Activated T-cell treated with anti-CD3 and anti-CD28 coated beads, Interleukin-2, amount 50 U/mL, for 48 hours (primary cell): Measurements from ENCODE around the gene CAMKK2.
"Not testable (repeated sequence)": the region's sequence is repeated elsewhere in the genome, so short reads cannot be mapped to it uniquely, and the experiment has no call there.

Experiments used
- DNase-seq, 2 experiments: peaks; one replicate each; pipeline ENCODE4 v3.0.0-alpha.2; 2020

Gene CAMKK2

DNA sequence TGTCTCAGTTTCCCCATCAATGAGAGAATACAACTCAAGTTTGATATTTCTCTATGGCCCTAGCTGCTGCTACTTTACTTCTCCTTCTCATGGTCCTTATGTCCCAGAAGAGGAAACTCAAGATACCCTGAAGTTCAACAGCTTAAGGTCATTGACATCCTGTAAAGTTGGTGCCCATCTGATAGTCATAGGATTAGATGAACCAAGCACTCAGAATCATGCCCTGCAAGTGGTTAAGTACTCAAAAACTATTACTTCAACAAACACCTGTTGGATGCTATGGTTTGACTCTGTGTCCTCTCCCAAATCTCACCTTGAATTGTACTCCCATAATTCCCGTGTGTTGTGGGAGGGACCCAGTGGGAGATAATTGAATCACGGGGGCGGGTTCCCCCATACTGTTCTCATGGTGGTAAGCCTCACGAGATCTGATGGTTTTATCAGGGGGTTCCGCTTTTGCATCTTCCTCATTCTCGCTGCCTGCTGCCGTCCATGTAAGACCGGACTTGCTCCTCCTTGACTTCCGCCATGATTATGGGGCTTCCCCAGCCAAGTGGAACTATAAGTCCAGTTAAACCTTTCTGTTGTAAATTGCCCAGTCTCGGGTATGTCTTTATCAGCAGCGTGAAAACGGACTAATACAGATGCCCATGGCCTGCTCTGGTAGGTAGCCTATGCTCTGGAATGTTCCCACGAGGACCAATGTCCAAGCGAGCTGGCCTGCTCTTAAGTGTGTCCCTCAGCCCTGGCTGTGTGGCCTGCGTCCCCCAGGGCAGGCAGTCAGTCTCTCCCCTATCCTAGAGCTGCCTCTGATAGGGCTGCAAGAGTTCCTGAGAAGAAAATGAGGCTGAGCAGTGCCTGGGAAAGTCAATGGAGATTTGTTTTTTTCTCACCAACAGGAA lies 18.1 kb downstream of the CAMKK2 start:
- no peak for DNase-seq

DNA sequence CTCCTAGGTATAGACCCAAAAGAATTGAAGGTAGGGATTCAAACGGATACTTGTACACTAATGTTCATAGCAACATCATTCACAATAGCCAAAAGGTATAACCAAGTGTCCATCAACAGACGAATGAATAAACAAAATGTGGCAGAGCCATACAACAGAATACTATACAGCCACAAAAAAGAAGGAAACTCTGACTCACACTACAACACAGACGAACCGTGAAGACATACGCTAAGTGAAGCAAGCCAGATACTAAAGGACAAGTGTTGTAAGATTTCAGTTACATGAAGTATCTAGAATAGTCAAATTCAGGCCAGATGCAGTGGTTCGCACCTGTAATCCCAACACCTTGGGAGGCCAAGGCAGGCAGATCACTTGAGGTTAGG lies 19.1 kb downstream of the CAMKK2 start:
- no peak for DNase-seq

DNA sequence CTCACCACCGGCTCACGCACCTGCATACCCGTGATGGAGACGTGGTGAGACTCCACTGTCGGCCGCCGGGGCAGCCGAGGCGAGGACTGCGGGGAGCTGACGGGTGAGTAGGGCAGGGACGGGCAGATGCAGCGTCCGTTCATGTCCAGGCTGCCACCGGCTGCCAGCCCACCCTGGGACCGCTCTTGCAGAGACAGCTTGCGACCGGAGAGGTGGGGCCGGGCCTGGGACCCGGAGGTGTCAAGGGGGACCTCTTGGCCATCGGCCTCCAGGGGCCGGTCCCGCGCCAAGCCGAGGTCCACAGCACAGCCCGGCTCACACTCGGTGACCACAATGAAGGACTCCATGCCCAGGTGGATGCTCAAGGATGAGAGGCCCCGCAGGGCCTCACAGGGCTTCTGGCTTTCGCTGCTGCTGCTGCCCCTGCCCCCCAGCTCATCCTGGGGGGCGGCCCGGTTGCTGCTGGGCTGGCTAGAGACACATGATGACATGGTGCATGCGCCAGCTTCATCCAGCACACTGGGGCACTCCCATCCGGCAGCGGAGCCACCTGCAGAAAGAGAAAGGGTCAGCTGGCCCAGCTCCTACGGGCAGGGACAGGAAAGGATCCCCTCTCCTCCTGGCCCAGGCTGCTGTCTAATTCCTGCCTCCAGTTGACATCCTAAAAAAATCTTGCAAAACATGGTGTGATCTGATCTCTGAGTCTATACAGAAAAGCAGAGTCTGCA lies 22.3 kb downstream of the CAMKK2 start:
- no peak for DNase-seq

DNA sequence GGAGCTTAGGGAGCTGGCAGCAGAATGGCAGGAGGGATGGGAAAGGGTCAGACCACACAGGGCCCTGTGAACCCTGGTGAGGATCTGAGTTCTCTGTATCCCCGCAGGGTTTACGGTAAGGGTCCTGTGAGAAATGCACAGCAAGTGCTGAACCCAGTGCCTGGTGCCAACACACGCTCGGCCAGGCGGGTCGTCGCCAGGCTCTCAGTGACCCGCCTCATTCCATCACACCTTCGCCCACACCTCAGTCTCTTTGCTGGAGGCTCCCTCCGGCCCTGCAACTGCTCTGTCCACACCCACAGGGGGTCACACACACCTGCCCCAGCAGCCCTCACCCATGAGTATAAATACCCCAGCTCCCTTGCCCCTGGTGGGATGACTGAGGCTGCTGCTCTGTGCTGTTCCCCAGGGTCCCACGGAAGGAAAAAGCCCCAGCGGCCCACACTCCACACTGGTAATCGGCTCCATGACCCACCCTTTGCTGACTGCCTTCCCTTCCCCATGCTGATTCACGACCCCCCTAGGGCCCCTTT lies 23.1 kb downstream of the CAMKK2 start:
- no peak for DNase-seq

DNA sequence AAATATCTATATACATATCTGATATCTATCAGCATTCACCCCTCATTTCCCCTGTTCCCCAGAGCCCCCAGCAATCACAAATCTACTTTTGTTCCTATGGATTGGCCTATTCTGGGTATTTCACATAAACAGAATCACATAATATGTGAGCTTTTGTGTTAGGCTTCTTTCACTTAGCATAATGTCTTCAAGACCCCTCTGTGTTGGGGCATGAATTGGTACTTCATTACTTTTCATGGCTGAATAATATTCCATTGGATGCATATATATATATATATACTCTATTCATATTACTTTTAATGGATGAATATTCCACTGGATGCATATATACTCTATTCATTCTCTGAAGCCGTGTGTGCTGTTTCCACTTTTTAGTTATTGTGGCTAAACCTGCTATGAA lies 28.7 kb downstream of the CAMKK2 start:
- DNase-seq, result no peak

DNA sequence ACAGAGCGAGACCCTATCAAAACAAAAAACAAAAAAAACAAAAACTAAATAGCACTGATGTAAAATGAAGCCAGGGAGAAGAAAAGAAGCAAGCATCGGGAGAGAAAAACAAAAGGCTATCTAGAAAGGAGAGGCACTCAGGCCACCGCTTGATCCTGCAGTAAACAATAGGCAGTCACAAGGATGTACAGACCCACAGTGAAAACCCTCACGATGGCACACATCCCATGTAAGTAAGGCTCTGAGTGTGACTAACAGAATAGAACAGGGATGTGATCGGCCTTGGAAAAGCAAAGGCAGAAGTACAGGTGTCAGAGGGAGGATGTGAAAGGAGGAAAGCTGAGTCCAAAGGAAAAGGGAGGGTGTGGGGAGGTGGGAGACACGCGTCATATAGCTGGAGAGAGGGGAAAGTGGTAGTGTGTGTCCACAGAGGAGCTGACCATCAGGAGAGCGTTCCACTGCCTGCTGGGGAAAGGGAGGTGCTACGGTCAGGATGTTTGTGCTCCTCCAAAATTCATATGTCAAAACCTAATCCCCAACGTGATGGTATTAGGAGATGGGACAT lies 31.5 kb downstream of the CAMKK2 start:
- no peak for DNase-seq

DNA sequence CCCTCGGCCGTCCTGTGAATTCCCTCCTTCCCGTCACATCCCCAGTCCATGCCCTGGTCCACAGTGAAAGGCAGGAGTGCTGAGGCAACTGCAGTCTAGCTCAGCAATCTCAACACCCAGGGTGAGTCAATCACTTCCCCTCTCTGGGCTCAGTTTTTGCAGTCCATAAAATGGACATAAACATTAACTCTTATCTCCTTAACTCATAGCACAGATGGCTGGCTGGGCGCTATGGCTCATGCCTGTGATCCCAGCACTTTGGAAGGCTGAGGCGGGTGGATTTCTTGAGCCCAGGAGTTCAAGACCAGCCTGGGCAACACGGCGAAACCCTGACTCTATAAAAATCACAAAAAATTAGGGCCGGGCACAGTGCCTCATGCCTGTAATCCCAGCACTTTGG lies 32.4 kb downstream of the CAMKK2 start:
- DNase-seq, result no peak

DNA sequence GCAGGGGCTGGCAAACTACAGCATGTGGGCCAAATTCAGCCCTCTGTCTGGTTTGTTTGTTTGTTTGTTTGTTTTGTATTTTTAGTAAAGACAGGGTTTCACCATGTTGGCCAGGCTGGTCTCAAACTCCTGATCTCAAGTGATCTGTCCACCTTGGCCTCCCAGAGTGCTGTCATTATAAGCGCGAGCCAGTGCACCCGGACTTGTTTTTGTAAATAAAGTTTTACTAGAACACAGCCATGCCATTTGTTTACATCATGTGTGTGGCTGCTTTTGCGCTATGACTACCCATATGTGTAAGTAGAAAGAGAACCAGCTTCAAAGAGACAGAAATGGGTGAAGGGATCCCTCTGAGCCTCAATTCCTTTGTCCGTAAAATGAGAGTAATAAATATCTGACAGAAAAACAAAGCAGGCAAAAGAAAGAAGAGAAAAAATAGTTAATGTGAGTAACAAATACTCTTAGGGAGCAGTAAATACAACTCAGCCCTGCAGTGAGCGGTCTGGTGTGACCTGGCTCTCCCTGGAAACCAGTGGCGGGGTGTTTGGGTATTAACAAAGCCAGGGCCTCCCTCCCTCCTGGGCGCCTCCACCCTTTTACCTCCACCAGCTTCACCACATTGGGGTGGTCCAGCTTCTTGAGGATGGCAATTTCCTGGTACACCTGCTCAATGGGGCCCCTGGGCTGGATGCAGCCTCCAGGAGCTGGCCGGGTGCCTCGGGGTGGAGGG lies 33.1 kb downstream of the CAMKK2 start:
- DNase-seq, result no peak

DNA sequence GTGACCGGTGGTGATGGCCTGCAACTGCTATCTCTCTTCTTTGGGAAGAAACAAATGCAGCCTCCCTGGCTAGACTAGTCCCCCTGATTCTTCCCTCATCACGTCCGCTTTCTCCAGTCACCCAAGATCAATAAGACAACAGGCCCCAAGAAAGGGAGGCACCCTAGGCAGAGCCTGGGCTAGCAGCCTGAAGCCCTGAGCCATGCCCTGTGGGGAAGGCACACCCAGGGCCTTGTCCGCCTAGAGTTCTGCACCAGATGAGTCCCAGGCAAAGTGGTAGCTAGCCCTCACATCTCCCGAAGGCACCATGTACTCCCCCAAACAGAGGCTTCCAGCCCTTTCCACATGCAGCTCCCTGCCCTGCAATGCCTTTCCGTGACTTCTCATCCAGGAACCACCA lies 35.1 kb downstream of the CAMKK2 start:
- no peak for DNase-seq

DNA sequence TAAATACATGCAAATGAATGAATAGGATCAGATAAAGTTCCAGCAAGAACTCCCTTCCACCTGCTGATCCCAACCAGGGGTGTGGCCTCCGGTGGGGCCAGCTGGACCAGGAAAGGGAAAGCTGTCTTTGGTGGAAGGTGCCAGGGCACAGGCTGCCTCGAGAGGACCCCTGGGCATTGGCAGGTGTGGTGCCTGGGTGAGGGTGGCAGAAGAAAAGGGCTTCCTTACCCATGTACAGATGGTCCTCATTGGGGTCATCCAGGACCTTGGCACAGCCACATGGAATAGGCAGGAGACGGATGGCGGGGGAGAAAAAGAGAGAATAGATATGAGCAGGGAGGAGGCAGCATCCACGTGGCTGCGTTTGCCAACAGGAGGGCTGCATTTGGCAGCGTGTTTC lies 36.4 kb downstream of the CAMKK2 start:
- DNase-seq, result no peak

DNA sequence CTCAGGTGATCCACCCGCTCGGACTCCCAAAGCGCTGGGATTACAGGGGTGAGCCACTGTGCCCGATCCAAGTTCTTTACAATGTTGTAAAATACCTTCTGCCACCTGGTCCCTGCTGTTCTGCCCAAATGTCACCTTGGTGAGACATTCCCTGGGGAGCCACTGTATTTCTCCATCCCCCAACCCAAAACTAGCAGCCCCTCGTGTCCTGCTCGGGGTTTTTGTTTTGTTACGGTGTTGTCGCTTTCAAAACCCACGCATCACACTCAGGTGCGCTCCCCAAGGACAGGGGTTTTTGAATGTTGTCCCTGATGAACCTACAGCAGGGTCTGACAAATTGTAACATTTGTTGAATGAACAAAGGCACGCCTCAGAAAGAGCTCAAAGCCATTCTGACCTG lies 37.4 kb downstream of the CAMKK2 start:
- DNase-seq, result no peak

DNA sequence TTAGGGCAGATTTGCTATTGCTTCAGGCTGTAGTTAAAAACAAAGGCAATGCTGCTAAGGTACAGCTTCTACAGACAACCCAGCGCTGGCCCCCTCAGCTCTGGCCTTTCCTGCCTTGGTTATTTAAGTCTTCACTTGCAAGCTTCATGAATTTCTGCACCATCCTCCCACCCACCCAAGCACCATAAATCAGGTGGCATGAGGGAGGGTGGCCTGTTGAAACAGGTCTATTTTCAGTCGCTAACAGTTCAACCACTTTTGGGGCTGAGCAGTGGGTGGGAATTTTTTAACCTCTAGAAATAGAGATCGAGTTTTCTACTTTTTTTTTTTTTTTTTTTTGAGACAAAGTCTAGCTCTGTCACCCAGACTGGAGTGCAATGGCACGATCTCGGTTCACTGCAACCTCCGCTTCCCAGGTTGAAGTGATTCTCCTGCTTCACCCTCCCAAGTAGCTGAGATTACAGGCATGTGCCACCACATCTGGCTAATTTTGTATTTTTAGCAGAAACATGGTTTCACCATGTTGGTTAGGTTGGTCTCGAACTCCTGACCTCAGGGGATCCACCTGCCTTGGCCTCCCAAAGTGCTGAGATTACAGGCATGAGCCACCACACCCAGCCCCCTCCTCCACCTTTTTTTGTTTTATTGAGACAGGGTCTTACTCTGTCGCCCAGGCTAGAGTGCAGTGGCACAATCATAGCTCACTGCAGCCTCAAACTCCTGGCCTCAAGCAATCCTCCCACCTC lies 38.6 kb downstream of the CAMKK2 start:
- not testable (repeated sequence) for DNase-seq

DNA sequence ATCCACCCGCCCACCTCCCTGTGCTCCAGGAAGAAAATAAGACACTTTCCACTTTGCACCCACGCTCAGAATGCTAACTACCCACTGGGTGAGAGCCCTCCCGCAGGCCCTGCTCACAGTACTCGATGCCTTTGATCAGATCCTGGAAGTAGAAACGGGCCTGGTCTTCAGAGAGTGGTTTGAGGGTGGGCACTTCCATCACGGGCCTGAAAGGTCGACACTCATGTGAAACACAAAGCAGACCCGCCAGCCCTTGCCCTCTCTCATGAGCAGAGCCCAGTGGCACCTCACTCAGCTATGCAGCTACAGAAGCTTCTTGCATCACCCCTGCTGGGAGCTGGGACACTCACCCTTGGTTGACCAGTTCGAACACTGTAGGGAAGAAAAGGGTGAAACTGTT lies 41.1 kb downstream of the CAMKK2 start:
- DNase-seq, result no peak

DNA sequence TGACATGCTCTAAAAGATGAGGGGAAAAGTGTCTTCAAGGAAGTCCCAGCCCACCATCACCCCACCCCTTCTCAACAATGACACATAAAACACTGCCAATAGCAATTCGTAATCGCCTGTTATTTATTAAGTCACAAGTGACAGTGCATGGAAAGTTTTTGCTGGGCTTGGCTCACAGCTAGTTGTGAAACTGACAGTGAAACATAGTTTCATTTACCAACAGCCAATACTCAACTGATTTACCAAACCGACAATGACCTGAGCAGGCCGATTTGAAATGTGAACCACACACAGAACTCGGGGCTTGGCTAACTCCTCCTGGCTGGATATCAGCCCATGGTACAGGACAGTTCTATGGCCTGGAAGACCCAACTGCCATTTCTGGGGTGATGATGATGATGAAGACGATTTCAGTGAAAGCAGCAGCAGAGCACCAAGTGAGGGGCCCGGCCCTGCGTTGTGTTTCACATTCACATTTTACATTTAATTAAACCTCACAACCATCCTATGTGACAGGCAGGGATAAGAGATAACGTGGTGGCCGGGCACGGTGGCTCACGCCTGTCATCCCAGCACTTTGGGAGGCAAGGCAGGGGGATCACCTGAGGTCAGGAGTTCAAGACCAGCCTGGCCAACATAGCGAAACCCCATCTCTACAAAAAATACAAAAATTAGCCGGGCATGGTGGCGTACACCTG lies 42.7 kb downstream of the CAMKK2 start:
- DNase-seq, result no peak

DNA sequence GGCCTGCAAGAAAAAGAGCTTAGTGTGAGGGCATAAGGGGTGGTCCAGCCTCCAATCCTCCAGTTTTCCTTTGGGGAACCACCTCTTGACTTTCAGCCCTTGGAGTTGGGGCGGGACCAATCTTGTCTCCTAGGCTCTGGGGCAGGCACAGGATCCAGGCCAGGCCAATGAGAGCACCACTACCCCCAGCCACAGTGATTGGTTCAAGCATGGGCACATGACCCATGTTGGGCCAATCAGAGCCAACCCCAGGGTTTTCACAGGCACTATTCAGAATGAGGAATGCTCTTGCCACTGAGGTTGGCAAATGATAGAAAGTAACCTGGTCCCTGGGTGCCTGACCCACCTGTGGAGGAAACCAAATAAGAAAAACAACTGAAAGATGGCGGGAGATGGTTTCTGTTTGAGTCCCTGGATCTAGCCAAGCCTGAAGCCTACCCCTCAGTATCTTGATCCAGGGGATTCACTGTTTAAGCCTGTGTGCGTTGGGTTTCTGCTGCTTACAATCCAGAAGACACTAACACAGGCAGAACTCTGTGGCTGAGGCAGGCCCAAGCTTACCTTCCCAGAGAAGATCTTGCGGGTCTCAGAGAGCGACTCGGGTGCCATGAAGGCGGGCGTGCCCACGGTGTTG lies 43.7 kb downstream of the CAMKK2 start:
- no peak for DNase-seq

DNA sequence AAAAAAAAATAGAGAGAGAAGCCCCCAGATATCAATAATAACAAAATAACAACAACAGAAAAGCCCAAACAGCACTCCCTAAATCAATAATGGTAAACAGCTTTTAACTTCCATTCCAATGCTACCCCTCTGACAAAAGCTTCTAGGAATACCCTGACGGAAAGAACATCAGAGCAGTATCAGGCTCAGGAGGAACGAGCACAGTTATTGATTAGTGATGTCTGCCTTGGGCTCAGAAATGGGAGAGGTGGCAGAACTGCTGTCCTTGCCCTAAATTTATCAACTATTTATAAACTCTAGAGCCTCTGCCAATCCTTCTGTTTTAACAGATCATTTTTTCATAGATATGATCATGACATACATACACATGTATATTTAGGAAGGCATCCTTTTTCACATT lies 44.7 kb downstream of the CAMKK2 start:
- DNase-seq, result no peak

DNA sequence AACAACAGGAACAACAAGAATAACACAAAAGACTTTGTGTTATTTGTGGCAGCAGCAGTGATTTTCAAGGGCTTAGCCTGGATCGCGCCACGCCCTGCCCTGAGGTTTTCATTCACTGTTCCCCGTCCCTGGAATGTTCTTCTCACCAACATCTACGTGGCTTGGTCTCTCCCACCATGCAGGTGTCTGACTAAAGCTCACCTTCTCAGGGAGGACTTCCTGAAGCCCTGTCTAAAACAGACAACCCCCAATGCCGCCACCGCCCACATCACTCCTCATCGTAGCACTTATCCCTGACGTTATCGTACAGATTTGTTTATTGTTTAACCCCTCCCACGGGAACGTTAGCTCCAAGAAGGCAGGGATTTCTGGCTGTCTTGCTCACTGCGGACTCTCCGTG lies 46.1 kb downstream of the CAMKK2 start:
- no peak for DNase-seq

DNA sequence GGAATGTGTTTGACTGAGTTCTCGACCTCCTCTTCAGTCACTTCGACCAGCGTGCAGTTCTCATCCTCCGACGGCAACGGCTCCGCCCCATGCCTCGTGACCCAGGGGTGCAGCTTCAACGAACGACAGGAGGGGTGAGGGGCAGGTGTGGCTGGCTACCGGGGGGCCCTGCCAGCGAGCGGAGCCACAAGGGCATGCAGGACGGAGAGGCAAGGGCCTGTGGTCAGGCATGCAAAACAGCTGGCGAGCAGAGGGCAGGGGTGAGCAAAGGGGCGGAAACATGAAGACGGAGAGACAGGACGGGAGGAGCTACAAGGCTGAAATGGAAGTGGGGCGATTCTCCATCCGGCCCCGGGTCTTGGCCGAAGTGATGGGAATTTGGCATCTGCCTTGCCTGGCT lies 47.9 kb downstream of the CAMKK2 start:
- DNase-seq, result no peak

DNA sequence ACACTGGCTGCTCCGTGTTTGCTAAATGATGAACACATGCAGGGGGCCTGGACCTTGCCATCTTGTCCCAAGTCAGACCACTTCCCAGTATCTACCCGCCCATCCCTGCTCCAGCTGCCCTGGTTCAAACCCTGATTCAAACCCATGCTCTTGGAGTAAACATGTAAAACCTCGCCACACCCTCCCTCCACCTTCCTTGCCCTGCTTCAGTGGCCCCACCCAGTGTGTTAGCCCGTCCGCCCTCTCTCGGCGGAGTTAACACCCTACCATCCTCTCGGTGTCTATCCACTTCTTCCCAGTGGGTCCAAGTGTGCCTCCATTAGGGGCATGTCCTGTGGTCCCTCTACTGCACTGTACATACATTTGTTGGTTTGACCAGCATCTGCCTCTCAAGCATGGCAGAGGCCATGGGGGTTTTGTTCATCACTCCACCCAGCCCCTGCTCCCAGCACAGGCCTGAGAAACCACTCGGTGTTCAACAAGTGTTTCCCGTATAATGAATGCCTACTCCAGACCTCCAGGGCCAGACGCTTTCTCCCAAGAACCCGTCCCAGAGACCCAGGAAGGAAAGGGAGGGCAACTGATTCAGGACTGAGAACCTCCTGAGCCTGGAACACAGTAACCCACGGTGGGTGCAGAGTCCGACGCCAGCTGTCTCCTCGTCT lies 49.5 kb downstream of the CAMKK2 start:
- DNase-seq, result no peak

DNA sequence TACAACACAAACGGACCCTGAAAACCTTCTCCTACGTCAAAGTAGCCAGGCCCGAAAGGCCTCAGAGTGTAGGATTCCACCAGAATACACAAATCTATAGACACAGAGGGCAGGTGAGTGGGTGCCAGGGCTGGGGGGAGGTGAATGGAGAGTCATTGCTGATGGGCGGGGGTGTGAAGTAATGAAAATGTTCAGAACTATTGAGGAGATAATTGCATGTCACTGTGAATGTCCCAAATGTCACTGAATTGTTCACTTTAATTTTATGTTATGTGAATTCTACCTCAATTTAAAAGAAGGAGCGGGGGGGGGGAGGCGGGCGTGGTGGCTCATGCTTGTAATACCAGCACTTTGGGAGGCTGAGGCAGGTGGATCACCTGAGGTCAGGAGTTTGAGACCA lies 50.6 kb downstream of the CAMKK2 start:
- DNase-seq, result no peak

DNA sequence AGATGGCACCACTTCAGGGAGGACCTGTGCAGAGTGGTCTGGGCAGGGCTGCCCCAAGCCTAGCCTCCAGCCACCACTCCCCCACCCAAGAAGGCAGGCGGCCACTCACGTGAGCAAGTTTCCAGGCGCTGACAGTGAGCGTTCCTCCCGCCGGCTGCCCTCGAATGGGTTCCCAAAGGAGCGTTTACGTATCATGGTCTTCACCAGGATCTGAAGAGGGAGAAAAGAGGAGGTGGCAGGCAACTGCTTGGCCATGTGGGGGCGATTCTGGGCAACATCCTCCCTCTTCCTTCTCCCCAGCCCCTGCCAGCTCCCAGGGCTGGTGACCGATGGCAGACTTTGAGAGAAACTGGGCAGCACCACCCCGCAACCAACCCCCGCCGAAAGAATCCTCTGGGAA lies 51.5 kb downstream of the CAMKK2 start:
- no peak for DNase-seq
